SJSA1 (cell line): ENCODE measurements around the gene MCU. TPM values are rescaled to one million over a fixed set of nuclear protein-coding genes. Genes with fewer than 3 reads are reported as not detected.
"Not testable (repeated sequence)": the region's sequence is repeated elsewhere in the genome, so short reads cannot be mapped to it uniquely, and the experiment has no call there.

Source experiments
- DNase-seq, 2 experiments: peaks; one replicate each; pipeline ENCODE4 v3.0.0-alpha.2; 2015 to 2020; ENCODE audit warnings: low spot score in 2 of 2, low read depth in 1 of 2
- H3K27ac ChIP-seq: fragments of 250-450 bp; sonication (Bioruptor Pico); 2 replicates; pipeline ENCODE4 v1.5.1; 2020; ENCODE audit warnings: mild to moderate bottlenecking, moderate library complexity
- H3K27me3 ChIP-seq: fragments of 250-450 bp; sonication (Bioruptor Pico); replicated peaks from 2 replicates; pipeline ENCODE4 v1.5.1; 2020; ENCODE audit warnings: mild to moderate bottlenecking, moderate library complexity
- H3K36me3 ChIP-seq: fragments of 250-450 bp; sonication (Bioruptor Pico); 2 replicates; pipeline ENCODE4 v1.5.1; 2020; ENCODE audit warnings: mild to moderate bottlenecking
- H3K4me1 ChIP-seq: fragments of 250-450 bp; sonication (Bioruptor Pico); replicated peaks from 2 replicates; pipeline ENCODE4 v1.6.1; 2021; ENCODE audit warnings: mild to moderate bottlenecking
- H3K4me3 ChIP-seq: fragments of 250-450 bp; sonication (Bioruptor Pico); 2 replicates; pipeline ENCODE4 v1.5.1; 2020; ENCODE audit warnings: mild to moderate bottlenecking
- H3K9me3 ChIP-seq: fragments of 250-450 bp; sonication (Bioruptor Pico); replicated peaks from 2 replicates; pipeline ENCODE4 v1.5.1; 2020; ENCODE audit warnings: mild to moderate bottlenecking
- total RNA-seq: library from RNA; depleted of rRNA; stranded (reverse); fragments of >200 nt; shearing (Covaris generic); gene quantifications from 2 replicates; pipeline ENCODE4 v1.2.3, GENCODE V29; 2014

The MCU gene
- total RNA-seq, 1 experiment from 2014 or later = 59.9 TPM

DNA sequence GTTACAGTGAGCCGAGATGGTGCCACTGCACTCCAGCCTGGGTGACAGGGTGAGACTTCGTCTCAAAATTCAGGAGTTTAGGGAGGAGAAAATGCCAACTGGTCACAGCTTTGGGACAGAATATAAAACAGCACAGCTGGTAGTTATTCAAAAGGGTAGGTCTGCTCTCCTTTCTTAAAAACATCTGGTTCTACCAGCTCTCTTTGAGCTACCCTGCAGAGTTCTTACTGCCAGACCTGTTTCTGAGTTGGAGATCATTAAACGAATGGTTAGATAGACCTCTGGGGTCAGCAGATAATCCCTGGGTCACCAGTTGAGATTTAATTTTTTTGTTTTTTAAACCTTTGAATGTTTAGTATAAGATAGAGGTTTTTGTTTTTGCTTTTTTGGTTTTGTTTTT is 52.6 kb downstream of the MCU start:
- Histone ChIP-seq H3K9me3 (no peaks in the 10 kb centered on the region), H3K27me3 (no peaks in the 10 kb centered on the region), H3K36me3 (no peaks in the 10 kb centered on the region), H3K4me3 (no peak overlapping the region), H3K27ac (no peak overlapping the region), H3K4me1 (peaks cover 14% of the 10 kb centered on the region)
- DNase-seq = no peak

DNA sequence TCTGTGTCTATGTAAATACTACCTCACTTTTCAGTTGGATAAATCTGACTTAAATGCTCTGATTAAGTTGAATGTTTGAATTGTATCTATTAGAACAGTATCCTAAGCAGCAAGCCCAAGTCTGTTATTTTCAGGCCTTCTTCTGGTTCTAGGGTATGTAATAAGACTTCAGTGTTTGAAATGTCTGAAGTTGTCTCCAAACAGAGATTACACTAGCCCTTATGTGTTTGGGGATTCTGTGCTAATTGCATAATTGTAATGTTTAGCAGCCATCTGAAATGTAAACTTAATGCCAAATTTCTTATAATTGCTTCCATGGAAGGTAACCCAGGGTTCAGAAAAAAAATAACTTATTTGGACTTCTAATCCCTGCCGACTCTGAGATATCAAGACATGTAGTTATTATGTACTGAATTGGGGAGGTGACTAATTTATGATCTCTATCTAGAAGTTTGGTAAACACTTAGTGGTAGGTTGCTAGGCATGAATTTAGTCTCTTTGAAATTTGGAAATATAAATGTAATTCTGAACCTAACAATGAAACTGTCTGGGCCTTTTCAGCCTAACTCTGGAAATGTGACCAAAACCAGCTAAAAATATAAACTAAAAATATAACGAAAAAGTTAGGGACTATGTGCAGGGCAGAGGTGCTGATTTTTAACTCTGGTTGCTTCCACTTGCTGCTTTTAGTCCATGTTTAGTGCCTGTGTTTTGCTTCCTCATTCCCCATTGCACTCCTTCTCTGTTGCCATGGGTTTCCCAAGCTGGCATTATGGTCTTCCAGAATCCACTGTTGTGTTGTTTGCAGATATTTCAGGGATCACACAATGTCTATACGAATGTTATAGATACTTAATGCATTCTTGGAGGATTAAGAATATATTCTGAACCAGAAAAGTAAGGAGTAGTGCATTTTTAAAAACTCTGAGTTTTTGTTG is 54.8 kb downstream of the MCU start:
- H3K4me3 ChIP-seq = no peak overlapping the region
- H3K36me3 ChIP-seq = no peaks in the 10 kb centered on the region
- H3K27me3 ChIP-seq = no peaks in the 10 kb centered on the region
- H3K4me1 ChIP-seq = peaks cover 7% of the 10 kb centered on the region; the same call in 1 of the 2 replicates
- H3K9me3 ChIP-seq = no peaks in the 10 kb centered on the region
- DNase-seq = no peak
- H3K27ac ChIP-seq = no peak overlapping the region

DNA sequence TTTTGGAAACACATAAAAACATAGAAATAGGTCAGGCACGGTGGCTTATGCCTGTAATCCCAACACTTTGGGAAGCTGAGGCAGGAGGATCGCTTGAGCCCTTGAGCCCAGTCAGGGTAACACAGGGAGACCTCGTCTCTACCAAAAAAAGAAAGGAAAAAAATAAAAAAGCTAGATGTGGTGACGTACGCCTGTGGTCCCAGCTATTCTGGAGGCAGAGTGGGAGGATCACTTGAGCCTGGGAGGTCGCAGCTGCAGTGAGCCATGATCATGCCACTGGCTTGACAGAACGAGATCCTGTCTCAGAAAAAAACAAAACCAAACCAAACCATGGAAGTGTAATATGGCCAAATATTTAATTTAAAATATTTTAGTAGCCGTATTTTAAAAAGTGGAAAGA is 55.6 kb downstream of the MCU start:
- Histone ChIP-seq H3K27ac (no peak overlapping the region), H3K27me3 (no peaks in the 10 kb centered on the region), H3K36me3 (no peaks in the 10 kb centered on the region), H3K4me3 (no peak overlapping the region), H3K4me1 (peaks cover 7% of the 10 kb centered on the region; the same call in 1 of the 2 replicates), H3K9me3 (no peaks in the 10 kb centered on the region)
- no peak for DNase-seq

DNA sequence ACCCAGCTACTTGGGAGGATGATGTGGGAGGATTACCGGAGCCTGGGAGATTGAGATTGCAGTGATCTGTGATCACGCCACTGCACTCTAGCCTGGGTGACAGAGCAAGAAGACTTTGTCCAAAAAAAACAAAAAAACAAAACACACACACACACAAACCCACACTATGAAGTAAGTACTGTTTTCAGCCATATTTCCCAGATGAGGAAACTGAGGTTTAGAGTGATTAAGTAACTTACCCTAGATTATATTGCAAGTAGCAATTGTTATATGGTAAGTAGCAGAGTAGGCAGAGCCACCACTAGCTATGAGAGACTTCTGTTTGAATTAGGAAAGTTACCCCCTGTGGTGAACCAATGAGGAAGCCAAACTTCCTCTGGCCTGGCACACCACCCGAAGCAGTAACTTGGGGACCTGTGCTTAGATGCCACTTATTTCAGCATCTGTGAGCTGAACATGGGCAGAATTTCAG is 61.9 kb downstream of the MCU start:
- Histone ChIP-seq H3K36me3 (no peaks in the 10 kb centered on the region), H3K27ac (no peak overlapping the region), H3K27me3 (no peaks in the 10 kb centered on the region), H3K4me3 (no peak overlapping the region), H3K4me1 (no peaks in the 10 kb centered on the region), H3K9me3 (no peaks in the 10 kb centered on the region)
- DNase-seq = no peak

DNA sequence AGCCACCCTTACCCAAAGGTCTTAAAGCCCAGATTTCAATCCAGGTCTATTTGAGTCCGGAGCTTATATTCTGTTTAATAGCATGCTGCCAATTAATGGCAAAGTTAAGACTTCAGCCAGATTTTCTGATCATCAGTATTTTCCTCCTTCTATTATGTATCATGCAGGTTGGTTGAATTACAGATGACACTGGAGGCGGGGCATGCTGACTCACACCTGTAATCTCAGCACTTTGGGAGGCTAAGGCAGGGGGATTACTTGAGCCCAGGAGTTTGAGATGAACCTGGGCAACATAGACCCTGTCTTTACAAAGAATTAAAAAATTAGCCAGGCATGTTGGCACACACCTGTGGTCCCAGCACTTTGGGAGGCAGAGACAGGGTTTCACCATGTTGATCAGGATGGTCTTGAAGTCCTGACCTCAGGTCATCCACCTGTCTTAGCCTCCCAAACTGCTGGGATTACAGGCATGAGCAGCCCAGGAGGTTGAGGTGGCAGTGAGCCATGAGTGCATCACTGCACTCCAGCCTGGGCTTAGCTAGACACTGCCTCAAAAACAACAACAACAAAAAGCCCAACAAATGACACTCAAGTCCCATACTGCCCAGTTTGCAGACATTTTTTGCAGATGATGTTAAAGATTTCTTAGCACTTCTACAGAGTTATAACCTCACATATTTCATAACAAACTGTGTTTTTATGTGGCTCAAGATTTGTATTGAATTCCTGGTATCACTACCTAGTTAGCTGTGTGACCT is 62.5 kb downstream of the MCU start:
- Histone ChIP-seq H3K27me3 (no peaks in the 10 kb centered on the region), H3K4me3 (no peak overlapping the region), H3K36me3 (no peaks in the 10 kb centered on the region), H3K4me1 (no peaks in the 10 kb centered on the region), H3K9me3 (no peaks in the 10 kb centered on the region), H3K27ac (no peak overlapping the region)
- DNase-seq = no peak

DNA sequence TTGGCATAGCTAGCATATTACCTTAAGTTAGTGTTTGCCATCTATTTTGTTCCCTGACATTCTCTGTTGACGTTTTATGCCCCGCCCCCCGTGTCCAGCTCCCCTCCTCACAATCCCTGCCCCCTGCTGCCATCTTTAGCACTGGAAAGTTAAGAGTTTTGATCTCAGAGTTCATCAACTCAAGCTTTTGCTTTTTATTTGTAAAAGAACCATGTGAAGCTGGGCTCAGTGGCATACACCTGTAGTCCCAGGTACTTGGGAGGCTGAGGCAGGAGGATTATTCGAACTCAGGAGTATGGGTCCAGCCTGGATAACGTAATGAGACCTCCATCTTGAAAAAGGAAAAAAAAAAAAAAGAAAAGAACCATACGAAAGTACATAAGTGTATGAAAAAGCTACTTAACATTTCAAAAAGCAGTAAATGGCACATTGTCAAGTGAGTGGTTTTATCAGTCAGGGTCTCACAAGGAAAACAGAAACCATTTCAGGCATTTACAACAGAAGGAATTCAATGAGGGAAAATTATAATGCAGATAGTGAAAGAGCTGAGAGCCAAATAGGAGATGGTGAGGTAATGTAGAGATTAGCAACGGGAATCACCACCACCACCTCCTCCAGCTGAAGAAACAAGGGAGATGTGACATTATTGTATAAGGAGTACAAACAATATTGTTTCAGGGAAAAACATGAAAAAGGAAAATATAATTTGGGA is 64.9 kb downstream of the MCU start:
- DNase-seq = no peak
- H3K4me3 ChIP-seq = no peak overlapping the region
- H3K36me3 ChIP-seq = no peaks in the 10 kb centered on the region
- H3K9me3 ChIP-seq = no peaks in the 10 kb centered on the region
- H3K4me1 ChIP-seq = no peaks in the 10 kb centered on the region
- H3K27ac ChIP-seq = no peak overlapping the region
- H3K27me3 ChIP-seq = no peaks in the 10 kb centered on the region

DNA sequence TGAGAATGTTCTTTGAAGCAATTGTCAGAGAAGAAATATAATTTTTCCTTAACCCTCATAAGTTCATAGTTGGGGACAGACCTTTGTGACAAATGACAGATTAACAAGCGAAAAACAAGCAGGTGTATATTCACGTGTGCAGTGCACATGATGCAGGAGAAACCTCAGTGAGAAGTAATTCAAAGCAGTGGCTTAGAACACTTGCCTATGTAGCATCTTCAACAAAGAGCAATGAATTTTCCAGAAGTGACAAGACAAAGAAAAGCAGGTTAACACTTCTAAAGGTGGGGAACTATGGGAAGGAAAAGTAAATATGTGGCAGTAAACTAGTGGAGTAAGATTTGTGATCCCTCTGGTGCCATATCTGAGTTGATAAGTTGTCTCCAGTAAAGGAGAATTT is 65.8 kb downstream of the MCU start:
- no peaks in the 10 kb centered on the region for H3K36me3 ChIP-seq
- H3K27ac ChIP-seq = no peak overlapping the region
- DNase-seq = no peak
- no peaks in the 10 kb centered on the region for H3K9me3 ChIP-seq
- H3K27me3 ChIP-seq = no peaks in the 10 kb centered on the region
- H3K4me1 ChIP-seq = no peaks in the 10 kb centered on the region
- H3K4me3 ChIP-seq = no peak overlapping the region

DNA sequence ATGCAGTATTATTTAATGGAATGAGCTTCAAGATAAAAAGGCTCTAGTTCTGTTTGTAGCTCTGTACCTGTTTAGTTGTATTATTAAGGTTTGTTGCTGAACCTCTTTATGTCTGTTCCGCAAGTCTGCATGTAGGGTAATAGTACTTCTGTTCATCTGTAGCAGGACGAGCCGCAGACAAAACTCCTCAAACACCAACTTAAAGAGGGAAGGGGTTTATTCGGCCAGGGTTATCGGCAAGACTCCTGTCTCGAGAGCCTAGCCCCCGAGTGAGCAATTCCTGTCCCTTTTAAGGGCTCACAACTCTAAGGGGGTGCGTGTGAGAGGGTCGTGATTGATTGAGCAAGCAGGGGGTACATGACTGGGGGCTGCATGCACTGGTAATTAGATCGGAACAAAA is 67.0 kb downstream of the MCU start:
- not testable (repeated sequence) for H3K27me3 ChIP-seq, H3K4me3 ChIP-seq, H3K9me3 ChIP-seq, H3K27ac ChIP-seq, H3K36me3 ChIP-seq, DNase-seq
- peaks cover 11% of the 10 kb centered on the region for H3K4me1 ChIP-seq

DNA sequence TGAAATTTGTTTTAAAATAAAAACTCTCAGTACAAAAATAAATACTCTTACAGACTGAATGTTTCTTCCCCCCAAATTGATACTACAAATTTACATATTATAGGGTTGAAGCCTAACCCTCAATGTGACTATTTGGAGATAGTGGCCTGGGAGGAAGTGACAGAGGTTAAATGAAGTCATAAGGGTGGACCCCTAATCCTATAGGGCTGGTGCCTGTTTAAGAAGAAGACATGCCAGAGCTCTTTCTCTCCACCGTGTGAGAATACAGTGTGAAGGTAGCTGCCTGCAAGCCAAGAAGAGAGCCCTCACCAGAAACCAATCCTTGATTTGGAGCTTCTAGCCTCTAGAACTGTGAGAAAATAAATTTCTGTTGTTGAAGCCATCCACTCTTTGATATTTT is 67.6 kb downstream of the MCU start:
- H3K36me3 ChIP-seq = no peaks in the 10 kb centered on the region
- peaks cover 18% of the 10 kb centered on the region for H3K4me1 ChIP-seq
- H3K9me3 ChIP-seq = no peaks in the 10 kb centered on the region
- no peak overlapping the region for H3K27ac ChIP-seq
- no peak for DNase-seq
- H3K27me3 ChIP-seq = no peaks in the 10 kb centered on the region
- no peak overlapping the region for H3K4me3 ChIP-seq

DNA sequence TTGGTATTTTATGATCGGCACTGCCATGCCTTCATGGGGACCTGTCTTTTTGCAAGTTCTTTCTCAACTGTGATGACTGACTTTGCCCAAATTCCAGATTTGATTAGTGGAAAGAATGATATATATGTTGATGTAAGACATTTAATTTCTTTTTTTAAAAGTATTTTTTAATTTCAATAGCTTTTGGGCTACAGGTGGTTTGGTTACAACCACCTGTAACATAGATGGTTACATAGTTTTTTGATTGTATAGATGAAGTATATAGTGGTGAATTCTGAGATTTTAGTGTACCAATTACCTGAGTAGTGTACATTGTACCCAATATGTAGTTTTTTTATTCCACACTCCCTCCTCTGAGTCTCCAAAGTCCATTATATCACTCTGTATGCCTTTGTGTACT is 69.6 kb downstream of the MCU start:
- 0 out of 2 replicates have a peak, but pooled peaks cover 2% of the 10 kb centered on the region for H3K36me3 ChIP-seq
- H3K4me1 ChIP-seq = peaks cover 19% of the 10 kb centered on the region
- H3K27ac ChIP-seq = no peak overlapping the region
- no peaks in the 10 kb centered on the region for H3K9me3 ChIP-seq
- DNase-seq = no peak
- H3K4me3 ChIP-seq = no peak overlapping the region
- H3K27me3 ChIP-seq = no peaks in the 10 kb centered on the region

DNA sequence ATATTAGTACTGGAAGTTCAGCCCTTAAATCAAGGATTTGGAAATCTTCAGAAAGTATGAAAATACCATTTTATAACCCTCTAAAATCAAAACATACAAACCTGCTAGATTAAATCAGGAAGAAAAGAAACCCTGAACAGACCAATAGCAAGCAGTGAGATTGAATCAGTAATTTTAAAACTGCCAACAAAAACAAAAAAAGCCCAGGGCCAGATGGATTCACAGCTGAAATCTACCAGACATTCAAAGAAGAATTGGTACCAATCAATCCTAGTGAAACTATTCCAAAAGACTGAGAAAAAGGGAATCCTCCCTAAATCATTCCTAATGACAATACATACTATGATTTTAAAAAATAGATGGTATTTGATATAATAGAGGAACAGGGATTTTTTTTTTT is 70.1 kb downstream of the MCU start:
- no peaks in the 10 kb centered on the region for H3K9me3 ChIP-seq
- H3K27ac ChIP-seq = no peak overlapping the region
- DNase-seq = no peak
- H3K27me3 ChIP-seq = no peaks in the 10 kb centered on the region
- no peak overlapping the region for H3K4me3 ChIP-seq
- 0 out of 2 replicates have a peak, but pooled peaks cover 3% of the 10 kb centered on the region for H3K36me3 ChIP-seq
- H3K4me1 ChIP-seq = peaks cover 19% of the 10 kb centered on the region

DNA sequence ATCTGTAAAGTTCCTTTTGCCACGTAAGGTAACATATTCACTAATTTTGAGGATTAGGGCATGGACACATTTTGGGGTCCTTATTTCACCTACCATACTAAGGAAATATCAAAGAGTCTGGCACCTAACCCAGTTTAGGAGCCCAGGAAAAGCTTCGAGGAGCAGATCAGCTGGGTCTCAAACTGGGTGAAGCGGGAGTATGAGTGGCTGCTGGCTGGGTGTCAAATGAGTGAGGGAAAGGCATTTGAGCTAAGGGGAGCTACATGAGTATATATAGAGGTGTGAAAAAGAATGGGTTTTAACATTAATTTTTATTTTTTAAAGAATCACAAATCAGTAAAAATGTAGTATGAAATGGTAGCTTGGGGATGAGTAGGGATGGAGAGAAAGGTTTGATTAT is 71.3 kb downstream of the MCU start:
- H3K27ac ChIP-seq = peak overlapping the region; percentile 65
- peaks cover 19% of the 10 kb centered on the region for H3K4me1 ChIP-seq
- no peaks in the 10 kb centered on the region for H3K9me3 ChIP-seq
- DNase-seq = no peak
- 0 out of 2 replicates have a peak, but pooled peaks cover 3% of the 10 kb centered on the region for H3K36me3 ChIP-seq
- H3K4me3 ChIP-seq = no peak overlapping the region
- no peaks in the 10 kb centered on the region for H3K27me3 ChIP-seq

DNA sequence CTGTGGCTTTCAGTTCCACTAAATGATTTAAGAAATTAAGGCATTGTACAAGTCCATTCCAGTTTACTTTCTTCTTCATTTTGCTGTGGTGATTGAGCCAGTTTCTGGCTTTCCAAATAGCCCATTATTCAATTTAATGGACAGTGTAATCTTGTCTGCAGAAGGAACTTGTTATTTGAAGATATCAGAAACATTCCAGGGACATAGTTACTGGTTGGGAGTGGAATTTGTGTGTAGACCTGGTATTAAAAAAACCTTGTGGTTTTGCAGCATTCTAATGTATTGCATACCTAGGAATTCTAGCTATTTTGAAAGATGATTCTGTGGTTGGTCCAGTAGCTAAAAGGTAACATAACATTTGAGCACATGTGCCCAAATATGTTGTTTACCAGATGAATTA is 72.2 kb downstream of the MCU start:
- DNase-seq = peak in 1 of 2 experiments; percentile 81
- H3K4me3 ChIP-seq = no peak overlapping the region
- H3K36me3 ChIP-seq = 0 out of 2 replicates have a peak, but pooled peaks cover 3% of the 10 kb centered on the region
- peak overlapping the region; percentile 65 for H3K27ac ChIP-seq
- no peaks in the 10 kb centered on the region for H3K27me3 ChIP-seq
- peaks cover 19% of the 10 kb centered on the region for H3K4me1 ChIP-seq
- H3K9me3 ChIP-seq = no peaks in the 10 kb centered on the region
